Hippocampal formation (tissue), 2 donors: ENCODE results near the gene TRPM3.
A peak's percentile ranks its signal among the peaks of the same experiment; 100 is the strongest.

Experiments
- DNase-seq, 2 donors: peaks; one replicate each; lab custom pipeline; 2025; lab: John Stamatoyannopoulos, UW

TRPM3 gene

GRCh38 chr9:71097671-71098070 lies 23.8 kb downstream of the TRPM3 start:
- no peak for DNase-seq

- DNase-seq = peak in 1 of 2 donors; percentile 25
Observed at GRCh38 chr9:71096421-71097108, 24.9 kb downstream of the TRPM3 start.

- DNase-seq = no peak
Observed at GRCh38 chr9:71094708-71095251, 26.6 kb downstream of the TRPM3 start.

GRCh38 chr9:71090896-71091295 lies 30.5 kb downstream of the TRPM3 start:
- no peak for DNase-seq

- DNase-seq = no peak
Observed at GRCh38 chr9:71079451-71079850, 42.0 kb downstream of the TRPM3 start.

- no peak for DNase-seq
Observed at GRCh38 chr9:71076096-71076495, 45.3 kb downstream of the TRPM3 start.

GRCh38 chr9:71073494-71073893 lies 47.9 kb downstream of the TRPM3 start:
- DNase-seq = no peak

- DNase-seq = no peak
Observed at GRCh38 chr9:71072587-71072986, 48.8 kb downstream of the TRPM3 start.

GRCh38 chr9:71071633-71072032 lies 49.8 kb downstream of the TRPM3 start:
- DNase-seq = no peak

GRCh38 chr9:71058660-71059059 lies 62.8 kb downstream of the TRPM3 start:
- DNase-seq = no peak

GRCh38 chr9:71052287-71052686 lies 69.1 kb downstream of the TRPM3 start:
- no peak for DNase-seq

- no peak for DNase-seq
Observed at GRCh38 chr9:71048280-71048679, 73.1 kb downstream of the TRPM3 start.

- DNase-seq = no peak
Observed at GRCh38 chr9:71042448-71042990, 78.9 kb downstream of the TRPM3 start.

GRCh38 chr9:71037521-71037920 lies 83.9 kb downstream of the TRPM3 start:
- DNase-seq = no peak

GRCh38 chr9:71036501-71036900 lies 84.9 kb downstream of the TRPM3 start:
- peak; percentile 2 to 38 for DNase-seq

- no peak for DNase-seq
Observed at GRCh38 chr9:71032779-71033178, 88.6 kb downstream of the TRPM3 start.

- no peak for DNase-seq
Observed at GRCh38 chr9:71025728-71026127, 95.7 kb downstream of the TRPM3 start.

- no peak for DNase-seq
Observed at GRCh38 chr9:71025201-71025600, 96.2 kb downstream of the TRPM3 start.

GRCh38 chr9:71010258-71010657 lies 111.2 kb downstream of the TRPM3 start:
- DNase-seq = no peak

- no peak for DNase-seq
Observed at GRCh38 chr9:71005456-71005855, 116.0 kb downstream of the TRPM3 start.

GRCh38 chr9:71004196-71004595 lies 117.2 kb downstream of the TRPM3 start:
- no peak for DNase-seq

GRCh38 chr9:71003346-71003745 lies 118.1 kb downstream of the TRPM3 start:
- DNase-seq = no peak

- DNase-seq = no peak
Observed at GRCh38 chr9:71001780-71002386, 119.5 kb downstream of the TRPM3 start.
